Sigmoid colon (tissue), 7 donors: ENCODE results near the gene AHI1. TPM values are rescaled to one million over a fixed set of nuclear protein-coding genes. Genes with fewer than 3 reads are reported as not detected.

ENCODE experiments used
- DNase-seq: peaks from one replicate; pipeline ENCODE4 v3.0.0-alpha.2; 2019
- H3K27ac ChIP-seq, 4 donors: fragments of 200-600 bp; sonication (generic); one replicate each; pipeline ENCODE4 v1.5.1; 2016 to 2019; ENCODE audit warnings: mild to moderate bottlenecking in 1 of 4
- H3K27me3 ChIP-seq, 3 donors: fragments of 200-600 bp; sonication (generic); one replicate each; pipeline ENCODE4 v1.5.1; 2019; ENCODE audit warnings: mild to moderate bottlenecking in 1 of 3
- H3K36me3 ChIP-seq, 4 donors: fragments of 200-600 bp; sonication (generic); one replicate each; pipeline ENCODE4 v1.5.1; 2016 to 2019
- H3K4me1 ChIP-seq, 4 donors: fragments of 200-600 bp; sonication (generic); one replicate each; pipeline ENCODE4 v1.5.1; 2017 to 2019
- H3K4me3 ChIP-seq, 4 donors: fragments of 200-600 bp; sonication (generic); one replicate each; pipeline ENCODE4 v1.5.1; 2017 to 2019; ENCODE audit warnings: mild to moderate bottlenecking in 2 of 4, moderate library complexity in 1 of 4
- H3K9me3 ChIP-seq, 4 donors: fragments of 200-600 bp in 3 of 4; sonication (generic) in 3 of 4; one replicate each; pipeline versions ENCODE4 v1.5.1 to v1.6.1; 2013 to 2019
- CTCF ChIP-seq, 4 experiments: fragments of 450-650 bp in 3 of 4; fragments of 200-600 bp in 1 of 4; IDR thresholded peaks; one replicate each; pipeline ENCODE4 v1.5.1; 2016 to 2019; ENCODE audit warnings: antibody characterized with exemption in 4 of 4, mild to moderate bottlenecking in 3 of 4, moderate library complexity in 2 of 4
- EP300 ChIP-seq, 4 donors: sonication (generic); formaldehyde crosslinking; IDR thresholded peaks; one replicate each; pipeline ENCODE4 v1.6.1; 2017; ENCODE audit warnings: antibody characterized with exemption in 4 of 4
- POLR2A ChIP-seq, 2 donors: fragments of 450-650 bp; IDR thresholded peaks; one replicate each; pipeline ENCODE4 v1.6.1; 2016; ENCODE audit warnings: antibody characterized with exemption in 2 of 2, mild to moderate bottlenecking in 2 of 2, moderate library complexity in 2 of 2
- POLR2AphosphoS5 ChIP-seq, 4 donors: sonication (generic); formaldehyde crosslinking; IDR thresholded peaks; one replicate each; pipeline ENCODE4 v1.6.1; 2017; ENCODE audit warnings: antibody characterized with exemption in 4 of 4
- WGBS, 2 donors: extraction: QIAGEN DNeasy Blood & Tissue Kit; methylation state at CpG; one replicate each; pipeline ENCODE4 v1.1.7; 2013; 5-methylcytosine and 5-hydroxymethylcytosine counted together
- intact Hi-C: fragments of 100-400 bp; cut with DNase I; formaldehyde crosslinking; loops from one replicate; pipeline ENCODE4 v1.15.1; 2023
- polyA plus RNA-seq, 3 donors: library from polyadenylated mRNA; stranded (reverse); fragments of 200-250 nt; gene quantifications; one replicate each; pipeline ENCODE4 v1.2.3, GENCODE V29; 2013
- total RNA-seq, 4 donors: library from RNA; depleted of rRNA; stranded (reverse); fragments of >200 nt; gene quantifications; one replicate each; pipeline ENCODE4 v1.1.0, GENCODE V29; 2016
- donor health status: healthy with polysubstance abuse.
- donor health status: Bipolar disorder and iron deficiency.
- donor health status: healthy.

AHI1 gene
- total and polyA plus RNA-seq, 7 donors = 4.2 to 47.1 (median 25.8) TPM

GRCh38 chr6:135537741-135538301 is 40.3 kb upstream of the AHI1 start:
- intact Hi-C loops = loop anchor here (2.0 kb wide), 1 partner anchor 689 kb away; no protein-coding TSS in a partner anchor
- Histone ChIP-seq H3K27ac (no peak overlapping the region), H3K4me1 (no peaks in the 10 kb centered on the region), H3K9me3 (no peaks in the 10 kb centered on the region), H3K36me3 (no peaks in the 10 kb centered on the region), H3K27me3 (no peaks in the 10 kb centered on the region), H3K4me3 (no peak overlapping the region)
- no peak for TF ChIP-seq POLR2A (IDR thresholded peaks at IDR 0.05)
- 64% methylated on average over 2 of the region's 2 CpGs for WGBS, 2 donors
- DNase-seq = no peak

- intact Hi-C loops = loop anchor here (2.0 kb wide), 1 partner anchor 691 kb away; no protein-coding TSS in a partner anchor
- H3K4me3 ChIP-seq = no peak overlapping the region
- no peaks in the 10 kb centered on the region for H3K36me3 ChIP-seq
- WGBS, 2 donors = 6 to 17% methylated on average over 4 of the region's 4 CpGs
- H3K4me1 ChIP-seq = no peaks in the 10 kb centered on the region
- H3K27me3 ChIP-seq = no peaks in the 10 kb centered on the region
- TF ChIP-seq CTCF (IDR thresholded peaks at IDR 0.05) (peak in 3 of 4 experiments; percentile 32 to 52 (median 33)), EP300 (IDR thresholded peaks at IDR 0.05) (no peak)
- DNase-seq = no peak
- H3K27ac ChIP-seq = no peak overlapping the region
- no peaks in the 10 kb centered on the region for H3K9me3 ChIP-seq
These were observed 38.5 kb upstream of the AHI1 start for GRCh38 chr6:135535989-135536414.

- no peaks in the 10 kb centered on the region for H3K4me1 ChIP-seq
- TF ChIP-seq EP300 (IDR thresholded peaks at IDR 0.05) = no peak
- no peak for TF ChIP-seq POLR2A (IDR thresholded peaks at IDR 0.05)
- no peak for TF ChIP-seq POLR2AphosphoS5 (IDR thresholded peaks at IDR 0.05)
- no peak for TF ChIP-seq CTCF (IDR thresholded peaks at IDR 0.05)
- no peak overlapping the region for H3K27ac ChIP-seq
- no peaks in the 10 kb centered on the region for H3K27me3 ChIP-seq
- 86 to 92% methylated on average over 3 of the region's 3 CpGs for WGBS, 2 donors
- H3K4me3 ChIP-seq = no peak overlapping the region
- H3K9me3 ChIP-seq = no peaks in the 10 kb centered on the region
- no peaks in the 10 kb centered on the region for H3K36me3 ChIP-seq
- DNase-seq = no peak
- intact Hi-C loops = no loop called here
These were observed 37.3 kb upstream of the AHI1 start for GRCh38 chr6:135534773-135535380.

- no peak for DNase-seq
- H3K4me3 ChIP-seq = no peak overlapping the region
- no peaks in the 10 kb centered on the region for H3K36me3 ChIP-seq
- no peaks in the 10 kb centered on the region for H3K27me3 ChIP-seq
- 68 to 77% methylated on average over 1 of the region's 1 CpG for WGBS, 2 donors
- no peak overlapping the region for H3K27ac ChIP-seq
- no peaks in the 10 kb centered on the region for H3K9me3 ChIP-seq
- intact Hi-C loops = no loop called here
- TF ChIP-seq POLR2A (IDR thresholded peaks at IDR 0.05) = no peak
- no peaks in the 10 kb centered on the region for H3K4me1 ChIP-seq
These were observed 35.0 kb upstream of the AHI1 start for GRCh38 chr6:135532559-135532958.

GRCh38 chr6:135531954-135532490 is 34.5 kb upstream of the AHI1 start:
- intact Hi-C loops = no loop called here
- no peaks in the 10 kb centered on the region for H3K36me3 ChIP-seq
- H3K27ac ChIP-seq = no peak overlapping the region
- H3K4me1 ChIP-seq = no peaks in the 10 kb centered on the region
- H3K27me3 ChIP-seq = no peaks in the 10 kb centered on the region
- 90 to 94% methylated on average over 2 of the region's 2 CpGs for WGBS, 2 donors
- TF ChIP-seq EP300 (IDR thresholded peaks at IDR 0.05) (no peak), POLR2AphosphoS5 (IDR thresholded peaks at IDR 0.05) (no peak), POLR2A (IDR thresholded peaks at IDR 0.05) (no peak), CTCF (IDR thresholded peaks at IDR 0.05) (no peak)
- no peak overlapping the region for H3K4me3 ChIP-seq
- no peak for DNase-seq
- H3K9me3 ChIP-seq = no peaks in the 10 kb centered on the region
